CD4-positive, alpha-beta T cell (primary cell): ENCODE measurements around the gene EIF4B. TPM values are rescaled to one million over a fixed set of nuclear protein-coding genes. Genes with fewer than 3 reads are reported as not detected.

Experiments used
- ATAC-seq: fragments of 200-7000 bp; cut with Tn5 transposase; one replicate; pipeline ENCODE4 v1.10.0; 2022; ENCODE audit warnings: mild to moderate bottlenecking; ENCODE audit not compliant: poor library complexity
- CTCF ChIA-PET: fragments of 350-600 bp; sonication (Branson Sonifier 250); formaldehyde crosslinking; loops from one replicate; lab custom pipeline; 2021; ENCODE audit warnings: antibody characterized with exemption, inconsistent platforms; lab: Charles Lee
- POLR2A ChIA-PET: fragments of 350-600 bp; sonication (Branson Sonifier 250); formaldehyde crosslinking; loops from one replicate; lab custom pipeline; 2021; ENCODE audit warnings: antibody characterized with exemption, inconsistent platforms; lab: Charles Lee
- DNase-seq, 14 experiments: peaks; one replicate each; pipeline ENCODE4 v3.0.0-alpha.2; 2013 to 2020; ENCODE audit warnings: mixed read lengths in 2 of 14
- H3K27ac ChIP-seq, 2 donors: one replicate each; pipeline versions ENCODE4 v1.5.1 to v1.7.0; 2013; ENCODE audit warnings: low read length in 2 of 2, low read depth in 1 of 2, mild to moderate bottlenecking in 1 of 2
- H3K27me3 ChIP-seq, 2 experiments: 1 replicate in 1 of 2; 2 replicates in 1 of 2; pipeline versions ENCODE4 v1.6.1 to v1.7.0; 2013; ENCODE audit warnings: low read length in 2 of 2, control low read depth in 1 of 2, mild to moderate bottlenecking in 1 of 2, moderate library complexity in 1 of 2; ENCODE audit not compliant: insufficient read depth in 2 of 2, control insufficient read depth in 1 of 2
- H3K36me3 ChIP-seq: one replicate; pipeline ENCODE4 v1.6.1; 2013; ENCODE audit warnings: low read length, control low read depth; ENCODE audit not compliant: insufficient read depth
- H3K4me1 ChIP-seq: one replicate; pipeline ENCODE4 v1.6.1; 2013; ENCODE audit warnings: low read length, control low read depth; ENCODE audit not compliant: insufficient read depth
- H3K4me3 ChIP-seq: one replicate; pipeline ENCODE4 v1.5.1; 2013; ENCODE audit warnings: mild to moderate bottlenecking, low read length, moderate library complexity
- H3K9me3 ChIP-seq, 2 experiments: 1 replicate in 1 of 2; 2 replicates in 1 of 2; pipeline versions ENCODE4 v1.6.1 to v1.7.0; 2013; ENCODE audit warnings: low read length in 2 of 2, mild to moderate bottlenecking in 2 of 2, control low read depth in 1 of 2, moderate library complexity in 1 of 2; ENCODE audit not compliant: control insufficient read depth in 1 of 2, insufficient read depth in 1 of 2
- H3K27ac Mint-ChIP-seq: one replicate; pipeline ENCODE4 v1.8.0; 2020; ENCODE audit warnings: mixed read lengths
- H3K27me3 Mint-ChIP-seq: one replicate; pipeline ENCODE4 v1.8.0; 2021; ENCODE audit warnings: mixed read lengths
- H3K36me3 Mint-ChIP-seq: one replicate; pipeline ENCODE4 v1.8.0; 2021; ENCODE audit warnings: low read depth, mixed read lengths
- H3K4me1 Mint-ChIP-seq: one replicate; pipeline ENCODE4 v1.8.0; 2021; ENCODE audit warnings: low read depth, mixed read lengths
- H3K4me3 Mint-ChIP-seq: one replicate; pipeline ENCODE4 v1.8.0; 2020; ENCODE audit warnings: mild to moderate bottlenecking, mixed read lengths
- H3K9me3 Mint-ChIP-seq: one replicate; pipeline ENCODE4 v1.8.0; 2020; ENCODE audit warnings: mixed read lengths
- CTCF ChIP-seq: fragments of 200-600 bp; IDR thresholded peaks from one replicate; pipeline ENCODE4 v1.8.0; 2022; ENCODE audit warnings: antibody characterized with exemption, mild to moderate bottlenecking
- intact Hi-C, 2 experiments: fragments of 100-400 bp; cut with DNase I in 1 of 2; cut with micrococcal nuclease in 1 of 2; formaldehyde crosslinking; loops; one replicate each; pipeline versions ENCODE4 v1.15.1 to v1.9.0; 2023 to 2025; cut with DNase I, micrococcal nuclease
- total RNA-seq, 174 experiments: library from RNA in 2 of 174; stranded (reverse) in 2 of 174; gene quantifications; one replicate each; pipeline ENCODE4 v1.2.3 and lab custom pipeline; 2021 to 2026

Gene EIF4B
- total RNA-seq, 2 experiments from 2014 or later, result 794 to 806 TPM

GRCh38 chr12:53045696-53046045 lies 39.4 kb downstream of the EIF4B start:
- Mint-ChIP-seq H3K4me3 (peak overlapping the region; percentile 98), H3K9me3 (no peaks in the 10 kb centered on the region), H3K27me3 (no peaks in the 10 kb centered on the region), H3K4me1 (peaks cover 21% of the 10 kb centered on the region), H3K27ac (peak overlapping the region; percentile 96), H3K36me3 (peaks cover 21% of the 10 kb centered on the region)
- Histone ChIP-seq H3K36me3 (peaks cover 4% of the 10 kb centered on the region), H3K27ac (no peak overlapping the region), H3K27me3 (no peaks in the 10 kb centered on the region), H3K9me3 (no peaks in the 10 kb centered on the region), H3K4me1 (peaks cover 21% of the 10 kb centered on the region), H3K4me3 (no peak overlapping the region)
- POLR2A ChIA-PET, result interaction anchor here (0.6 to 4.3 kb wide), 6 partner anchors 8 to 40 kb away, joined by 3 to 27 read pairs (median 4); partner anchors contain the start of genes EIF4B and SPRYD3
- ATAC-seq (no peak), DNase-seq (no peak)
- no peak for TF ChIP-seq CTCF
- CTCF ChIA-PET, result interaction anchor here (1.7 kb wide), 1 partner anchor 21 kb away, joined by 4 read pairs; no protein-coding TSS in a partner anchor
- intact Hi-C loops, result loop anchor here in 1 of 2 experiments (5.0 kb wide), 1 partner anchor 38 kb away; the partner anchor contains the start of gene EIF4B

- H3K36me3 Mint-ChIP-seq, result peaks cover 12% of the 10 kb centered on the region
- no peak for TF ChIP-seq CTCF
Measured at GRCh38 chr12:53046655-53047220, 40.5 kb downstream of the EIF4B start.

GRCh38 chr12:53047221-53048032 lies 41.2 kb downstream of the EIF4B start:
- POLR2A ChIA-PET, result interaction anchor here (0.6 to 4.3 kb wide), 9 partner anchors 8 to 453 kb away, joined by 3 to 27 read pairs (median 5); partner anchors contain the start of genes CSAD, EIF4B, ESPL1 and SOAT2
- Mint-ChIP-seq H3K27ac (peak overlapping the region; percentile 96), H3K9me3 (no peaks in the 10 kb centered on the region), H3K4me3 (peak overlapping the region; percentile 76), H3K4me1 (peaks cover 25% of the 10 kb centered on the region), H3K36me3 (peaks cover 6% of the 10 kb centered on the region), H3K27me3 (no peaks in the 10 kb centered on the region)
- no peaks in the 10 kb centered on the region for H3K9me3 ChIP-seq
- CTCF ChIA-PET, result interaction anchor here (0.7 to 2.2 kb wide), 11 partner anchors 9 to 132 kb away, joined by 3 to 8 read pairs (median 4); partner anchors contain the start of genes SOAT2 and SPRYD3
- DNase-seq (peak; percentile 45 to 90 (median 64)), ATAC-seq (peak; percentile 79)
- no peak for TF ChIP-seq CTCF
- H3K27ac ChIP-seq, result peak overlapping the region; percentile 56 to 76
- intact Hi-C loops, result loop anchor here in 1 of 2 experiments (5.0 kb wide), 1 partner anchor 40 kb away; the partner anchor contains the start of gene EIF4B
- peaks cover 21% of the 10 kb centered on the region for H3K4me1 ChIP-seq
- H3K36me3 ChIP-seq, result no peaks in the 10 kb centered on the region
- peak overlapping the region; percentile 93 for H3K4me3 ChIP-seq
- H3K27me3 ChIP-seq, result no peaks in the 10 kb centered on the region

More at GRCh38 chr12:53046655-53047220, 40.5 kb downstream of the EIF4B start:
- Mint-ChIP-seq H3K4me1 (peaks cover 25% of the 10 kb centered on the region), H3K4me3 (peak overlapping the region; percentile 98), H3K27ac (peak overlapping the region; percentile 96), H3K9me3 (no peaks in the 10 kb centered on the region), H3K27me3 (no peaks in the 10 kb centered on the region)
- DNase-seq (peak in 9 of 14 experiments; percentile 24 to 59 (median 38)), ATAC-seq (peak; percentile 38)
- H3K4me3 ChIP-seq, result peak overlapping the region; percentile 93
- intact Hi-C loops, result loop anchor here in 1 of 2 experiments (5.0 kb wide), 1 partner anchor 39 kb away; the partner anchor contains the start of gene EIF4B
- H3K36me3 ChIP-seq, result no peaks in the 10 kb centered on the region
- H3K27me3 ChIP-seq, result no peaks in the 10 kb centered on the region
- CTCF ChIA-PET, result interaction anchor here (1.1 to 2.2 kb wide), 3 partner anchors 8 to 41 kb away, joined by 3 to 8 read pairs (median 4); no protein-coding TSS in a partner anchor
- H3K4me1 ChIP-seq, result peaks cover 21% of the 10 kb centered on the region
- no peaks in the 10 kb centered on the region for H3K9me3 ChIP-seq
- H3K27ac ChIP-seq, result peak overlapping the region; percentile 8 to 79
- POLR2A ChIA-PET, result interaction anchor here (0.6 to 4.3 kb wide), 9 partner anchors 7 to 168 kb away, joined by 3 to 27 read pairs (median 5); partner anchors contain the start of genes CSAD, EIF4B, SPRYD3 and ZNF740
